ENCODE data around the gene SCRN1.
"Not testable (repeated sequence)": the region's sequence is repeated elsewhere in the genome, so short reads cannot be mapped to it uniquely, and the experiment has no call there.

The SCRN1 gene

GRCh38 chr7:29926216-29926615 lies 63.4 kb downstream of the SCRN1 start:
- no peak for DNase-seq

- DNase-seq: peak; percentile 13 to 48 (median 40)
Measured at GRCh38 chr7:29924684-29925083, 64.9 kb downstream of the SCRN1 start.

GRCh38 chr7:29924006-29924405 lies 65.6 kb downstream of the SCRN1 start:
- no peak for DNase-seq

- no peak for DNase-seq
Measured at GRCh38 chr7:29922921-29923700, 66.5 kb downstream of the SCRN1 start.

- DNase-seq: peak; percentile 60 to 78 (median 70)
Measured at GRCh38 chr7:29921404-29922010, 68.1 kb downstream of the SCRN1 start.

GRCh38 chr7:29920491-29920890 lies 69.1 kb downstream of the SCRN1 start:
- no peak for DNase-seq

- DNase-seq: no peak
Measured at GRCh38 chr7:29919790-29920189, 69.8 kb downstream of the SCRN1 start.

- DNase-seq: no peak
Measured at GRCh38 chr7:29918850-29919249, 70.8 kb downstream of the SCRN1 start.

- DNase-seq: no peak
Measured at GRCh38 chr7:29917641-29918040, 72.0 kb downstream of the SCRN1 start.

- no peak for DNase-seq
Measured at GRCh38 chr7:29915481-29916215, 74.0 kb downstream of the SCRN1 start.

GRCh38 chr7:29914180-29914579 lies 75.4 kb downstream of the SCRN1 start:
- no peak for DNase-seq

- no peak for DNase-seq
Measured at GRCh38 chr7:29906200-29907022, 83.2 kb downstream of the SCRN1 start.

- peak in 3 of 4 experiments; percentile 20 to 48 (median 39) for DNase-seq
Measured at GRCh38 chr7:29900745-29901144, 88.9 kb downstream of the SCRN1 start.

GRCh38 chr7:29898301-29898700 lies 91.3 kb downstream of the SCRN1 start:
- no peak for DNase-seq

GRCh38 chr7:29896685-29897411 lies 92.8 kb downstream of the SCRN1 start:
- DNase-seq: no peak

GRCh38 chr7:29895559-29895958 lies 94.0 kb downstream of the SCRN1 start:
- DNase-seq: no peak

GRCh38 chr7:29894256-29894655 lies 95.3 kb downstream of the SCRN1 start:
- DNase-seq: no peak

GRCh38 chr7:29893351-29893965 lies 96.1 kb downstream of the SCRN1 start:
- DNase-seq: no peak

GRCh38 chr7:29892231-29892630 lies 97.4 kb downstream of the SCRN1 start:
- DNase-seq: no peak

GRCh38 chr7:29891766-29892165 lies 97.8 kb downstream of the SCRN1 start:
- no peak for DNase-seq

GRCh38 chr7:29890786-29891185 lies 98.8 kb downstream of the SCRN1 start:
- DNase-seq: not testable (repeated sequence)

- no peak for DNase-seq
Measured at GRCh38 chr7:29890251-29890650, 99.3 kb downstream of the SCRN1 start.

All from suppressor macrophage (primary cell).